ENCODE data around the gene CAMSAP2.
A peak's percentile ranks its signal among the peaks of the same experiment; 100 is the strongest.

The CAMSAP2 gene

DNA sequence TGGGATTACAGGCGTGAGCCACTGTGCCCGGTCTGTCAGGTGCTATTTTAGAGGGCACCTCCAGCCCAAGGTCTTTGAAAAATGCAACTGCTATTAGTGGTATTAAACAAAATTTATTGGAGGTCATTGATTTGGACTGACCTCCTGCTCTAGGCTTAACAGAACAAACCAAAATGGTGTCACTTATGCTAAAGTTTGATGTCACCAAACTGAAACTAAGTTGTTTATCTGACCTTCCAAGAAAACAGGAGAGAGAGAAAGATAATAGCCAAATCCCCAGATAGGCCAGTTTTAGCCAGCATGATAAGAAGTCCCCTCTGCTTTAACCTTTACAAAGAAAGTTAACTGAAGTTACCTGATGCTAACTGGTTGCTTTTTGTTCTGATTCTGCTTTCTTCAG is 147.9 kb downstream of the CAMSAP2 start:
- DNase-seq: no peak

DNA sequence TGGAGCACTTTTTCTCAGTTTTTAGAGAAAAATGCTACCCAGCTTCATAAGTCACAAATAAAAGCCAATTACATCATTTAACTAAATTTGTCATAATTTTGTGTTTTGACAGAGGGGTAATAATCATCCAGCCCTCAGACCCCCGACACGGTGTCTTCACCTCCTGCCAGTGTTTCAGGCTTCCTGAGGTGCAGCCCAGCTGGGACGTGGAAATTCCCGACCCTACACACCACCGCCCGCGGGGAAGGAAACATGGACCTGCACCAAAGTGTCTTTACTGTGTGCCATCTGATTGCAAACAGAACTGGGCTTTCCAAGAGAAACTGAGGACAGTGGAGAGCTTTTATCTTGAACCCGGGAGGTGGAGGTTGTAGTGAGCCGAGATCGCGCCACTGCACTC is 148.3 kb downstream of the CAMSAP2 start:
- no peak for DNase-seq

GRCh38 chr1:200887772-200888348 is 149.2 kb downstream of the CAMSAP2 start:
- DNase-seq: no peak

GRCh38 chr1:200888349-200888838 is 149.7 kb downstream of the CAMSAP2 start:
- peak; percentile 37 to 40 for DNase-seq

- no peak for DNase-seq
Measured at GRCh38 chr1:200889571-200889970, 150.9 kb downstream of the CAMSAP2 start.

DNA sequence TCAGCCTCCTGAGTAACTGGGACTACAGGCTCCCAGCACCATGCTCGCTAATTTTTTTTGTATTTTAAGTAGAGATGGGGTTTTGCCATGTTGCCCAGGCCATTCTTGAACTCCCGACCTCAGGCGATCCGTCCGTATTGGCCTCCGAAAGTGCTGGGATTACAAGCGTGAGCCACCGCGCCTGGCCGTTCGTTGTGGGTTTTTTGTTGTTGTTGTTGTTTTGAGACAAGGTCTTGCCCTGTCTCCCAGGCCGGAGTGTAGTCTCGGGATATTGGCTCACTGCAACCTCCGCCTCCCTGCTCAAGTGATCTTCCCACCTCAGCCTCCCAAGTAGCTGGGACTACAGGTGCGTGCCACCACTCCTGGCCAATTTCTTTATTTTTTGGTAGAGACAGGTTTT is 151.3 kb downstream of the CAMSAP2 start:
- no peak for DNase-seq

DNA sequence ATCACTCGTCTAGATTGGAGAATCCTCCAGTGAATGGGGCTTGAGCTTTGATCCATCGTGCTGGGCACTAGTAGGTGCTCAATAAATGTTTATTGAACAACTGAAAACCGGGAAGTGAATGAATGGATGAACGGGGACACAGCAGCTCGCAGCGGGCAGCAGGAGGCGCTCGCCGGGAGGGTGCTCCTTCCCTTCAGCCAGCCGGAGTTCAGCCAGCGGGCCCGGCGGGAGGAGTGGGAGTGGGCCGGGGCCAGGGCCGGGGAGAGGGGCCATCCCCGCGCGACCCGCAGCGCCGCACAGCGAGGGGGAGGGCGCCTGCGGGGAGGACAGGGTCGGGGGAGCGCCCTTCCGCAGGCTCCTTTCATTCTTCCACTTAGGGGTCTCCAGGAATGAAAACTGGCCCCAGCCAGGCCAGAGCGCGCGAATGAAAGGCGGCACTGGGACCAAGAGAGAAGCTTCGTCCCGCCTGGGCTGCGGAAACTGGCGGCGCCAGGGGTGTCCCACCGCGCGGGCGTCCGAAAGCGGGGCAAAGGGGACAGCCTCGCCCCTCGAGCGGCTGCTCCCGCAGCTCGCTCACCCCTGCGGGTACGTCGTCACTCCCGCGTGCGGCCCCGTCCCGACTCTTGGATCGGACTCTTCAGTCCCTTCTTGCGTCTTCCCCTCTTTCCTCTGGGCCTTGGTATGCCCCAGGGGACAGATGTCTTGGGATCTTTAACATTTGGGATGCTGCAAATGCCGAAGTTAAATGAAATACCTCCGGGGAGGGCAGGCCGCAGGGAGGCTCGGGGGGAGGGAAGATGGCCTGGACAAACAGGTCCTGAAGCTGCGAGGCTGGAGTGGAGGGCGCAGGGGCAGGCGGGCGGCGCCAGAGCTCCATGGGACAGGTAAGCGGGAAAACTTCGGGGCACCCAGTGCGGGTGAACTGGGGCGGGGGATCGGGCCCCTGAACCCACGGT is 152.4 kb downstream of the CAMSAP2 start:
- no peak for DNase-seq

DNA sequence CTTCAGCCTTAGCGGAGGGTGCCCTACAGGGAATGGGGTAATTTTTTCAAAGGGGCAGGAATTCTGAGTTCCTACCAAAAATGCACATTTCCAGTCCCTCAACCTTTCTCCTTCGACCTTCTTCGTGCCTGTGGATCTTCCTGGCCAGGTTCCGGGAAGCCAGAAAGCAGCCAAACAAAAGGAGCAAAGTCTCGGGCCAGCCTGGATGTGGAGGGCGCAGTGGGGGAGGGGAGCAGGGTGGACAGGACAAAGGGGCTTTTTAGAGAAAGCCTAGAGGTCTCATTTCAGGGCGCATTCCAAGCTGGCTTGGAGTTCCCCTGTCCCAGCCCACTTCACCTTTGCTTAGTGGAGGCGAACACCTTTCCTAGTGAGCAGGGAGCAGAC is 153.1 kb downstream of the CAMSAP2 start:
- DNase-seq: no peak

GRCh38 chr1:200892546-200892945 is 153.9 kb downstream of the CAMSAP2 start:
- no peak for DNase-seq

GRCh38 chr1:200892958-200893357 is 154.3 kb downstream of the CAMSAP2 start:
- DNase-seq: no peak

GRCh38 chr1:200893411-200893901 is 154.8 kb downstream of the CAMSAP2 start:
- DNase-seq: no peak

- DNase-seq: no peak
Measured at GRCh38 chr1:200894712-200895442, 156.2 kb downstream of the CAMSAP2 start, which contains the start of gene INAVA. TSS of gene INAVA (plus strand) at chr1:200894900. CDS start at chr1:200898401, 3,501 bp downstream.

DNA sequence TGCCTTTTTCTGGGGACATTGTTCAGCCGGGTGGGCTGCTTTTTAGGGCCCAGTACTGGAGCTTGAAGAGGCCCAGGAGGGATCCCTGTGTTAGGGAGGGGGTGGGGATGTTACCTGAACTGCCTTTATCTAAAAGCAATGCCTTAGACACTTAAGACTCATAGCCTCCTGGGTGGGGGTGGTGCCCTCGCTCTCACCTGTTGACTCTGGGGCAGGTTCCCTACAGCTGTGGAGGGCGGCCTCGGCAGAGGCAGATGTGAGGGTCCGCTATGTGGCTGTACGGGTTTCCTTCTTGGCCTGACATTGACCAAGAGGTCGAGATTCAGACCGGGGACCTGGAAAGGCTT is 156.7 kb downstream of the CAMSAP2 start:
- DNase-seq: no peak

- DNase-seq: no peak
Measured at GRCh38 chr1:200895801-200896530, 157.3 kb downstream of the CAMSAP2 start.

- DNase-seq: no peak
Measured at GRCh38 chr1:200896531-200897196, 158.0 kb downstream of the CAMSAP2 start.

GRCh38 chr1:200897259-200897658 is 158.6 kb downstream of the CAMSAP2 start:
- DNase-seq: no peak

- no peak for DNase-seq
Measured at GRCh38 chr1:200899015-200899386, 160.3 kb downstream of the CAMSAP2 start.

GRCh38 chr1:200899451-200899915 is 160.8 kb downstream of the CAMSAP2 start:
- DNase-seq: no peak

- no peak for DNase-seq
Measured at GRCh38 chr1:200899954-200900867, 161.5 kb downstream of the CAMSAP2 start.

- DNase-seq: no peak
Measured at GRCh38 chr1:200900877-200901276, 162.2 kb downstream of the CAMSAP2 start.

DNA sequence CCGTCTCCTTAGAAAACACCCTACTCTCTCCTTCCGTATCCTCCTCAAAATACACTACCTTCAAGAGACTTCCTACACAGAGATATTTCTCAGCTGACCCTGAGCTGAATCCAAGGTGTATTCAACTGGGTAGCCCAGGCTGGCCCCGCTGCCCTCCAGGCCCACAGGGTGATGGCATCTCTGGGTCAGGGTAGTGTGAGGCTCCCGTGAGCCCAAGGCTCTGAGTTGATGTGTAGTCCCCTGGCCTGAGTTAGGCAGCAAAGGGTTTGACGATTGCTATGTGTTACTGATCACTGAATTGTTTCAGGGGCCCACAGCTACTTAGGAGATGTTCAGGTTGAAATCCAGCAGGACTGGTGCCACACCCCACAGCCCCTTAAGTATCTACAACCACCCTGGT is 162.7 kb downstream of the CAMSAP2 start:
- no peak for DNase-seq

All from stimulated activated CD4-positive, alpha-beta T cell treated with anti-CD3 and anti-CD28 coated beads, Interleukin-2, amount 100 ng/mL, for 48 hours (primary cell).